WTC11 (cell line): ENCODE measurements around the gene PANK3. TPM values are rescaled to one million over a fixed set of nuclear protein-coding genes. Genes with fewer than 3 reads are reported as not detected.

ENCODE experiments used
- ATAC-seq: fragments of 200-7000 bp; cut with Tn5 transposase; 2 replicates; pipeline ENCODE4 v1.10.0; 2021; ENCODE audit warnings: mild to moderate bottlenecking, moderate library complexity
- CTCF ChIA-PET: fragments of 300-600 bp; sonication (Branson Sonifier 250); formaldehyde crosslinking; loops from one replicate; lab custom pipeline; 2021; ENCODE audit warnings: antibody characterized with exemption; lab: Charles Lee
- POLR2A ChIA-PET: fragments of 350-600 bp; sonication (Branson Sonifier 250); formaldehyde crosslinking; loops from one replicate; lab custom pipeline; 2021; ENCODE audit warnings: antibody characterized with exemption; lab: Charles Lee
- DNase-seq: peaks from one replicate; pipeline ENCODE4 v3.0.0; 2021; ENCODE audit warnings: low spot score
- H3K27ac Mint-ChIP-seq: 2 replicates; pipeline ENCODE4 v1.8.0; 2021; ENCODE audit warnings: mixed read lengths
- H3K27me3 Mint-ChIP-seq: 2 replicates; pipeline ENCODE4 v1.8.0; 2021; ENCODE audit warnings: low read depth, mild to moderate bottlenecking, moderate library complexity, mixed read lengths
- H3K36me3 Mint-ChIP-seq: 2 replicates; pipeline ENCODE4 v1.8.0; 2021; ENCODE audit warnings: mixed read lengths
- H3K4me1 Mint-ChIP-seq: 2 replicates; pipeline ENCODE4 v1.8.0; 2022; ENCODE audit warnings: mixed read lengths
- H3K4me3 Mint-ChIP-seq: 2 replicates; pipeline ENCODE4 v1.8.0; 2021; ENCODE audit warnings: mild to moderate bottlenecking, moderate library complexity, mixed read lengths
- H3K9me3 Mint-ChIP-seq: 2 replicates; pipeline ENCODE4 v1.8.0; 2021; ENCODE audit warnings: mixed read lengths
- ARID4B ChIP-seq: sonication (generic); formaldehyde crosslinking; IDR thresholded peaks from 2 replicates; pipeline ENCODE4 v1.8.0; 2023; ENCODE audit warnings: missing genetic modification reagents, mild to moderate bottlenecking, borderline replicate concordance
- ATF1 ChIP-seq: sonication (generic); formaldehyde crosslinking; IDR thresholded peaks from 2 replicates; pipeline ENCODE4 v1.8.1; 2023; ENCODE audit warnings: mild to moderate bottlenecking, moderate library complexity, missing genetic modification reagents
- CTCF ChIP-seq: fragments of 200-600 bp; IDR thresholded peaks from 2 replicates; pipeline ENCODE4 v1.8.0; 2022; ENCODE audit warnings: antibody characterized with exemption
- EMX1 ChIP-seq: fragments of 250-450 bp; sonication (Bioruptor Pico); IDR thresholded peaks from 2 replicates; pipeline ENCODE4 v1.8.0; 2021; ENCODE audit warnings: mild to moderate bottlenecking
- IRF1 ChIP-seq: sonication (generic); formaldehyde crosslinking; IDR thresholded peaks from 2 replicates; pipeline ENCODE4 v1.8.0; 2023; ENCODE audit warnings: missing genetic modification reagents
- IRF2 ChIP-seq: sonication (generic); formaldehyde crosslinking; IDR thresholded peaks from 2 replicates; pipeline ENCODE4 v1.8.0; 2022; ENCODE audit warnings: low read depth, missing genetic modification reagents, borderline replicate concordance
- KAT7 ChIP-seq: sonication (generic); formaldehyde crosslinking; IDR thresholded peaks from 2 replicates; pipeline ENCODE4 v1.8.1; 2023; ENCODE audit warnings: missing genetic modification reagents, mild to moderate bottlenecking, borderline replicate concordance
- NFYB ChIP-seq: sonication (generic); formaldehyde crosslinking; conservative IDR thresholded peaks from 2 replicates; pipeline ENCODE4 v1.8.0; 2022; ENCODE audit warnings: low read depth, missing genetic modification reagents
- OVOL2 ChIP-seq: fragments of 250-450 bp; sonication (Bioruptor Pico); IDR thresholded peaks from 2 replicates; pipeline ENCODE4 v1.9.0; 2021; ENCODE audit warnings: mild to moderate bottlenecking, borderline replicate concordance
- SOX15 ChIP-seq: fragments of 250-450 bp; sonication (Bioruptor Pico); IDR thresholded peaks from 2 replicates; pipeline ENCODE4 v1.9.0; 2021; ENCODE audit warnings: mild to moderate bottlenecking
- STAT6 ChIP-seq: sonication (generic); formaldehyde crosslinking; conservative IDR thresholded peaks from 2 replicates; pipeline ENCODE4 v1.8.1; 2023; ENCODE audit warnings: mild to moderate bottlenecking, low read depth, missing genetic modification reagents, moderate library complexity
- TCF7 ChIP-seq: sonication (generic); formaldehyde crosslinking; IDR thresholded peaks from 2 replicates; pipeline ENCODE4 v1.8.0; 2022; ENCODE audit warnings: mild to moderate bottlenecking, low read depth, missing genetic modification reagents, moderate library complexity
- TEAD1 ChIP-seq: sonication (generic); formaldehyde crosslinking; IDR thresholded peaks from 2 replicates; pipeline ENCODE4 v1.8.0; 2022; ENCODE audit warnings: mild to moderate bottlenecking, missing genetic modification reagents
- USF2 ChIP-seq: sonication (generic); formaldehyde crosslinking; IDR thresholded peaks from 2 replicates; pipeline ENCODE4 v1.8.1; 2023; ENCODE audit warnings: mild to moderate bottlenecking, missing genetic modification reagents, moderate library complexity
- ZBTB21 ChIP-seq: sonication (generic); formaldehyde crosslinking; IDR thresholded peaks from 2 replicates; pipeline ENCODE4 v1.8.1; 2023; ENCODE audit warnings: mild to moderate bottlenecking, missing genetic modification reagents, borderline replicate concordance
- ZBTB43 ChIP-seq: sonication (generic); formaldehyde crosslinking; IDR thresholded peaks from 2 replicates; pipeline ENCODE4 v1.8.1; 2023; ENCODE audit warnings: mild to moderate bottlenecking, missing genetic modification reagents
- ZNF416 ChIP-seq: fragments of 250-450 bp; sonication (Bioruptor Pico); IDR thresholded peaks from 2 replicates; pipeline ENCODE4 v1.9.0; 2021; ENCODE audit warnings: mild to moderate bottlenecking, inconsistent platforms
- ZNF671 ChIP-seq: fragments of 250-450 bp; sonication (Bioruptor Pico); IDR thresholded peaks from 2 replicates; pipeline ENCODE4 v1.8.0; 2021; ENCODE audit warnings: mild to moderate bottlenecking
- total RNA-seq: library from RNA; stranded (reverse); gene quantifications from 3 replicates; pipeline ENCODE4 v1.2.3, GENCODE V29; 2021

The PANK3 gene
- total RNA-seq, 1 experiment from 2014 or later: 90.2 TPM

GRCh38 chr5:168612123-168612522 is 33.0 kb upstream of the PANK3 start (continued):
- TF ChIP-seq CTCF: no peak

GRCh38 chr5:168611165-168611564 is 32.0 kb upstream of the PANK3 start:
- ChIA-PET CTCF (interaction anchor here (2.4 kb wide), 1 partner anchor 60 kb away, joined by 6 read pairs; no protein-coding TSS in a partner anchor), POLR2A (no interaction called here)
- DNase-seq: no peak
- Mint-ChIP-seq H3K4me3 (no peak overlapping the region), H3K4me1 (no peaks in the 10 kb centered on the region), H3K27ac (no peak overlapping the region), H3K9me3 (no peaks in the 10 kb centered on the region), H3K27me3 (peaks cover 4% of the 10 kb centered on the region; the same call in 1 of the 2 replicates), H3K36me3 (no peaks in the 10 kb centered on the region)
- ATAC-seq: no peak
- TF ChIP-seq EMX1 (CRISPR knock-in tag): no peak
- TF ChIP-seq KAT7 (CRISPR knock-in tag): no peak
- TF ChIP-seq ZBTB43: no peak
- TF ChIP-seq STAT6 (CRISPR knock-in tag): no peak
- no peak for TF ChIP-seq TCF7 (CRISPR knock-in tag)
- TF ChIP-seq ZBTB21 (CRISPR knock-in tag): no peak
- TF ChIP-seq TEAD1 (CRISPR knock-in tag): no peak
- TF ChIP-seq ATF1: no peak
- TF ChIP-seq OVOL2 (CRISPR knock-in tag): no peak
- TF ChIP-seq ZNF416 (CRISPR knock-in tag): no peak
- TF ChIP-seq NFYB (CRISPR knock-in tag): no peak
- no peak for TF ChIP-seq USF2 (CRISPR knock-in tag)
- TF ChIP-seq IRF1: no peak
- TF ChIP-seq ZNF671 (CRISPR knock-in tag): no peak
- TF ChIP-seq IRF2 (CRISPR knock-in tag): no peak

GRCh38 chr5:168609806-168610482 is 30.8 kb upstream of the PANK3 start:
- Mint-ChIP-seq H3K27me3 (peaks cover 4% of the 10 kb centered on the region; the same call in 1 of the 2 replicates), H3K27ac (no peak overlapping the region), H3K4me1 (no peaks in the 10 kb centered on the region), H3K9me3 (no peaks in the 10 kb centered on the region), H3K4me3 (no peak overlapping the region), H3K36me3 (no peaks in the 10 kb centered on the region)
- ChIA-PET CTCF (interaction anchor here (0.7 to 2.4 kb wide), 2 partner anchors 61 to 781 kb away, joined by 3 to 6 read pairs; no protein-coding TSS in a partner anchor), POLR2A (no interaction called here)
- ATAC-seq (no peak), DNase-seq (no peak)
- TF ChIP-seq ZBTB43 (no peak), IRF1 (no peak), SOX15 (CRISPR knock-in tag) (no peak), ARID4B (no peak), IRF2 (CRISPR knock-in tag) (no peak)
